HUDEP-2 (cell line): ENCODE measurements around the gene C1orf122.

ENCODE experiments used
- DNase-seq, 76 experiments: peaks; one replicate each; lab custom pipeline; 2025; ENCODE audit not compliant: unreplicated experiment in 76 of 76; lab: John Stamatoyannopoulos, UW

C1orf122 gene

GRCh38 chr1:37844536-37844935 is 36.9 kb downstream of the C1orf122 start:
- no peak for DNase-seq

GRCh38 chr1:37845049-37845646 is 37.6 kb downstream of the C1orf122 start:
- no peak for DNase-seq

- DNase-seq: no peak
Measured at GRCh38 chr1:37845786-37846185, 38.2 kb downstream of the C1orf122 start.

GRCh38 chr1:37846647-37847339 is 39.2 kb downstream of the C1orf122 start:
- no peak for DNase-seq

- no peak for DNase-seq
Measured at GRCh38 chr1:37849480-37849879, 41.9 kb downstream of the C1orf122 start.

DNA sequence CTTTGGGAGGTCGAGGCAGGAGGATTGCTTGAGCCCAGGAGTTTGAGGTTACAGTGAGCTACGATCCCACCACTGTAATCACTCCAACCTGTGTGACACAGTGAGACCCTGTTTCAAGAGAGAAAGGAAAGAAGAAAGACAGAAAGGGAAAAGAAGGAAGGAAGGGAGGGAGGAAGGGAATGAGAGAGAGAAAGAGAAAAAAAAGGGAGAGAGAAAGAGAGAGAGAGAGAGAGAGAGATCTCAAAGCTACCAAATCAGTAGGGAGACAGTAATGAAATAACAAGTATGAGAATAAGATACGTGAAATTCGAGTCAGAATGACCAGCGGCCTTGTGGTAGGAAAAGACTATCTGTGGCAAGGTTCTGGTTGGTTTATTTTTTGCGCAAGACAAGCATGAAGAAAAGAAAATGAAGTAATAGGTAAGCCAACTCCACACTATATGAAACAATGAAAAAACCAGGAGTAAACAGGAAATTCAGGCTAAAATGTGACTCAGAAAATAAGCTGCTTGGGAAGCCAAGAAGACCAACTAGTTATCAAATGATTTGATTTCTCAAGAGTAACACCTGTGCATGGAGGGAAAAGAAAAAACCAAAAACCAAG is 42.9 kb downstream of the C1orf122 start:
- DNase-seq: no peak

- DNase-seq: no peak
Measured at GRCh38 chr1:37851262-37851661, 43.7 kb downstream of the C1orf122 start.

DNA sequence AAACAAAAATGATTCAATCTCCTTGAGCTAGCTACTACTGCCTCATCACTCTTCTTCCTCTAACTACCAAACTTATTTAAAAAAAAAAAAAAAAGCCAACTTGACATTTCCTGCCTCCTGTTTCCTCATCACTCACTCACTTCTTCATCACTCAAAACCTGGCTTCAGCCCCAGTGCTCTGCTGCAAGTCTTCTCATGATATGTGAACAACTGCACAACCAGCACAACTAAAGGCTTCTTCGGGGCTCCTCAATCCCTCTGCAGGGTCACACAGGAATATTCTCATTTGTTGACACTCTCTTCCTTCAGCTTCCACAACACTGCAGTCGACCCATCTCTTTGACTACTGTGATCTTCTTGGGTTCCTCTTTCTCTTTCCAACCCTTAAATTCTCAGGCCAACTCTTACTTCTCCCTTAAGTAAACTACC is 44.2 kb downstream of the C1orf122 start:
- no peak for DNase-seq

DNA sequence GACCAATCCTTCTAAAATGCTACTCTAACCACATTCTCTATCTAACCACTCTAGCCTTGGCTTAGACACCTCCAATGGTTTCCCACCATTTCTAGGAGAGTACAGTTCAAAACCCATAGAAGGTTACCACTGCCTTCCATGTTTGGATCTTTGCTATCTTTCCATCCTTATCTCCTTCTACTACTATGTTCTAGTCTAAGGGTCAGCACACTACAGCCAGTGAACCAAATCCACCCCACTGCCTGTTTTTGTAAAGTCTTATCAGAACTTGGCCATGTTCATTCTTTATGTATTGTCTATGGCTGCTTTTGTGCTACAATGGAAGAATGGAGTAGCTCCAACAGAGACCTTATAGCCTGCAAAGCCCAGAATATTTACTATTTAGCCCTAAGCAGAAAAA is 45.6 kb downstream of the C1orf122 start:
- no peak for DNase-seq

- DNase-seq: no peak
Measured at GRCh38 chr1:37854406-37854805, 46.8 kb downstream of the C1orf122 start.
